ENCODE data around the gene RPL28. TPM values are rescaled to one million over a fixed set of nuclear protein-coding genes. Genes with fewer than 3 reads are reported as not detected.

RPL28 gene
- total RNA-seq, 1 experiment from 2014 or later: 836 TPM

GRCh38 chr19:55353356-55353802 is 32.4 kb upstream of the RPL28 start:
- Histone ChIP-seq H2AFZ (ENCODE audit: low read length) (peak overlapping the region; percentile 70), H3K4me3 (ENCODE audit: low read length) (peak overlapping the region; percentile 68), H3K4me1 (ENCODE audit: insufficient read depth, low read length) (peaks cover 45% of the 10 kb centered on the region), H3K27me3 (ENCODE audit: low read length) (peaks cover 17% of the 10 kb centered on the region), H3K36me3 (ENCODE audit: low read depth, low read length) (no peaks in the 10 kb centered on the region), H3F3A (ENCODE audit: low read length, unreplicated experiment) (no peaks in the 10 kb centered on the region), H3K27ac (ENCODE audit: low read length) (no peak overlapping the region), H3K9ac (ENCODE audit: low read length) (peak overlapping the region; percentile 48), H3K9me2 (replicated peaks; ENCODE audit: low read length) (no peaks in the 10 kb centered on the region), H4K20me1 (ENCODE audit: low read length) (no peaks in the 10 kb centered on the region), H3K79me2 (ENCODE audit: low read length) (no peaks in the 10 kb centered on the region), H3K4me2 (ENCODE audit: low read length) (peak overlapping the region; percentile 91), H3K9me3 (ENCODE audit: low read length) (no peaks in the 10 kb centered on the region)
- DNase-seq (peak; percentile 39), ATAC-seq (0 out of 2 replicates have a peak, but pooled peaks have one; percentile 0)
- intact Hi-C loops (cut with micrococcal nuclease): no loop called here
- BruUV-seq (replicated peaks): TSS peak; percentile 87
- ChIA-PET CTCF (no interaction called here), POLR2A (ENCODE audit: unreplicated experiment) (interaction anchor here (0.6 kb wide), 1 partner anchor 94 kb away, joined by 7 read pairs; no protein-coding TSS in a partner anchor)
- TF ChIP-seq EZH2phosphoT487 (IDR thresholded peaks at IDR 0.05; ENCODE audit: borderline replicate concordance, low read length) (no peak), EZH2 (IDR thresholded peaks at IDR 0.05; ENCODE audit: low read length, unreplicated experiment) (no peak), CTCF (conservative IDR thresholded peaks at IDR 0.05; ENCODE audit: low read depth, low read length) (no peak)

- POLR2A ChIA-PET (ENCODE audit: unreplicated experiment): no interaction called here
- intact Hi-C loops (cut with micrococcal nuclease): loop anchor here (2.0 kb wide), 1 partner anchor 15 kb away; the partner anchor contains the start of gene KMT5C
- Histone ChIP-seq H4K20me1 (ENCODE audit: low read length) (no peaks in the 10 kb centered on the region), H3K27me3 (ENCODE audit: low read length) (peaks cover 17% of the 10 kb centered on the region), H3K4me3 (ENCODE audit: low read length) (peak overlapping the region; percentile 68), H3K9me3 (ENCODE audit: low read length) (no peaks in the 10 kb centered on the region), H3K9me2 (replicated peaks; ENCODE audit: low read length) (no peaks in the 10 kb centered on the region), H3K79me2 (ENCODE audit: low read length) (no peaks in the 10 kb centered on the region), H2AFZ (ENCODE audit: low read length) (peak overlapping the region; percentile 70), H3K27ac (ENCODE audit: low read length) (no peak overlapping the region), H3K4me2 (ENCODE audit: low read length) (peak overlapping the region; percentile 91), H3K4me1 (ENCODE audit: insufficient read depth, low read length) (peaks cover 45% of the 10 kb centered on the region), H3K36me3 (ENCODE audit: low read depth, low read length) (no peaks in the 10 kb centered on the region), H3F3A (ENCODE audit: low read length, unreplicated experiment) (no peaks in the 10 kb centered on the region), H3K9ac (ENCODE audit: low read length) (peak overlapping the region; percentile 48)
- CTCF ChIA-PET: no interaction called here
- DNase-seq (peak; percentile 65), ATAC-seq (peak; percentile 81)
- TF ChIP-seq EZH2phosphoT487 (IDR thresholded peaks at IDR 0.05; ENCODE audit: borderline replicate concordance, low read length) (no peak), EZH2 (IDR thresholded peaks at IDR 0.05; ENCODE audit: low read length, unreplicated experiment) (no peak), CTCF (conservative IDR thresholded peaks at IDR 0.05; ENCODE audit: low read depth, low read length) (no peak)
- no TSS peak for BruUV-seq (replicated peaks)
These were observed 31.7 kb upstream of the RPL28 start for GRCh38 chr19:55353803-55354697.
